Erythroblast (primary cell): Measurements from ENCODE around the gene CTF1.

Source experiments
- GATA1 ChIP-seq: IDR thresholded peaks from 2 replicates; pipeline ENCODE4 v1.6.1; 2011; ENCODE audit warnings: low read depth, mild to moderate bottlenecking, control low read depth, low read length, moderate library complexity
- POLR2A ChIP-seq: IDR thresholded peaks from 2 replicates; pipeline ENCODE4 v1.6.1; 2011; ENCODE audit warnings: mild to moderate bottlenecking, low read length

DNA sequence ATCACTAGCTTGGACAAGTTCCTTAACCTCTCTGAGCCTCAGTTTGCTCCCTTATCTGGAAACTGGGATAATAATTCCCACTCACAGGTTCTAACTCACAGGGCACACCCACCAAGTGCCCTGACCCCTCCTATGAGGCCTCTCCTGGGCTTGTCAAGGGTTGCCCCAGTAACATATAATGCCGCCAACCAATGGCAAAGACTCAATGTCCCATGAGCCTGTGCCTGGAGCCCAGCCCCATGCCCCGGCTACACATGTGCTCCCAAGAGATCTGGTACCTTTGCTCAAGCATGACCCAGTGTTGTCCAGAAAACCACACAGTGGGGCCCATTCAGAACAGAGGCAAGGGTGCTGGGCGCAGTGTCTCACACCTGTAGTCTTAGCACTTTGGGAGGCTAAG is 18.4 kb downstream of the CTF1 start:
- no peak for TF ChIP-seq POLR2A
- no peak for TF ChIP-seq GATA1
